ENCODE results near the gene PLA2G4F.
"Not testable (repeated sequence)": the region's sequence is repeated elsewhere in the genome, so short reads cannot be mapped to it uniquely, and the experiment has no call there.

PLA2G4F gene

DNA sequence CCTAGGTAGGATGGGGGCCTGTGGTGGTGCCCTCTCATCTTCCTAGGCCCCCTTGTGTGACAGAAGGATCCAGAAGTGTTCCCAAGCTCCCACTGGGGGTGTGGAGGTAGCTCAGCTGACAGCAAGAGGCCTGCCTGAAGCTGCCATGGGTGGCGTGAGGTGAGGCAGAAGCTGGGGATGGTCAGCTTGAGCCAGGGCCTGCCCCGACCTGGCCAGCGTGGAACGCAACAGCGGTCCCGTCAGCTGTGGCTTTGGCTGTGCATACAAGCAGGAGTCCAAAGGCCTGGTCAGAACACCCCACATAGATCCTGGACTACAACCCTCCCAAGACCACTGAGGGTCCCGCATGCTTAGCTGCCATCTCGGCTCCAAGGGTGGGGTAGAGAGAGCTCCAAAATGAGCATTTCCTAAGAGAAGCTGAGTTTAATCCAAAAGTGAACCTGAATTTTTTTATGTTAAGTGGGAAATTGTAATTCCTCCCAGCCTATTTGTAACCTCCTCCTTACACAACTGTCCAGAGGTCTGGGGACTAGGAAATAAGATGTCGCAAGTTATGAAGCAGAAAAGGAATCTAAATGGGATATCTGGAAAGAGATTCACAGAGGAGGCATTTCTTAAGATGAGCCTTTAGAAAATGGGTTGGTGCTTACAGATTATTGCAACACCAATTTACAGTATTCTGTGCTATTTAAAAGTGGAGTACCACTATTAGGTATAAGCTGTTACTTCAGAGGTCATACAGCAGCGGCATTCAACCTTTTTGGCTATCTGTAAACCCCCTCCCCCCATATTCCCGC is 52.1 kb downstream of the PLA2G4F start:
- in situ Hi-C loops (cut with MboI; ENCODE audit: low sequenced_read_pairs) = no loop called here

GRCh38 chr15:42102646-42103235 is 53.7 kb downstream of the PLA2G4F start:
- in situ Hi-C loops (cut with MboI; ENCODE audit: low sequenced_read_pairs) = no loop called here

DNA sequence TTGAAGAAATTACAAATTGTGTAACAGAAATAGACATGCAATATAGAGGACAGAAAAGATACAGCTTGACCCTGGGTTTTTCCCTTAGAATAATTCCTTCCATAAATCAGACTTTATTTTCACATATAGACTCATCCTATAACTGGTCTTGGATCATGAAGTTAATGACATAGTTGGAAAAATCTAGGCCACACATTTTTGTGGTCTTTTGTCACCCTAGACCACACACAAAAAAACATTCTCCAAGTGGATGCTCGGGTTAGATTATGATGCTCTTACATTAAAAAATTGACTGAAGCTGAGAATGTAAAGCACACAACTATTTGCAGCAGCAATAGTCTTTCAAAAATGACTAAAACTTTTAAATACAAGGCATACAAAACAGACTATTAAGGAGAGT is 54.6 kb downstream of the PLA2G4F start:
- in situ Hi-C loops (cut with MboI; ENCODE audit: low sequenced_read_pairs) = no loop called here

- in situ Hi-C loops (cut with MboI; ENCODE audit: low sequenced_read_pairs) = no loop called here
These were observed 56.2 kb downstream of the PLA2G4F start for GRCh38 chr15:42100021-42100800.

- in situ Hi-C loops (cut with MboI; ENCODE audit: low sequenced_read_pairs) = no loop called here
These were observed 59.4 kb downstream of the PLA2G4F start for GRCh38 chr15:42097018-42097417.

DNA sequence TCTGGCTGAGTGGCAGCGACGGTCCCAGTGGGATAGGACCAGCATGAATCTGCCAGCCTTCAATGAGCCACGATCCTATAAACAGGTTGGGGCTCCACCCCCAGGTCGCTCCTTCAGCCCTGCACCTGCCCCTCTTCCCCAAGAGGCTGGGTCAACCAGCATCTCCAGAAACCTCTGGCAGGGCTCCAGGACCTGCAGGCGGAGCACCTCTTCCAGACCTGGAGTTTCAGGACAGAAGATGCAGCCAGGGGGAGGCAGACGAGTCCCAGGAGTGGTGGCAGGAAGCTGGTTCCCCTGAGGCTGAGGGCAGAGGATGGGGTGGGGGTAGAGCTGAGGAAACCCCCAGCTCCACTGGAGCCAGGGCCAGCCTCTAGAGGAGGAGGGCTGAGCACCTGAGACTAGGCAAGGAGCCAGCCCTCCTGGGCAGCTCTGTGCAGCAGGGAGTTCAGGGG is 61.9 kb downstream of the PLA2G4F start, which contains the start of gene PLA2G4D:
Gene PLA2G4D, minus strand, starts transcription at position 51 of the 452 bp plus-strand sequence. CDS start 103 bp downstream, outside the sequence.
- in situ Hi-C loops (cut with MboI; ENCODE audit: low sequenced_read_pairs) = no loop called here

- in situ Hi-C loops (cut with MboI; ENCODE audit: low sequenced_read_pairs) = no loop called here
These were observed 62.5 kb downstream of the PLA2G4F start for GRCh38 chr15:42093966-42094365.

- in situ Hi-C loops (cut with MboI; ENCODE audit: low sequenced_read_pairs) = no loop called here
These were observed 63.8 kb downstream of the PLA2G4F start for GRCh38 chr15:42092398-42093318.

DNA sequence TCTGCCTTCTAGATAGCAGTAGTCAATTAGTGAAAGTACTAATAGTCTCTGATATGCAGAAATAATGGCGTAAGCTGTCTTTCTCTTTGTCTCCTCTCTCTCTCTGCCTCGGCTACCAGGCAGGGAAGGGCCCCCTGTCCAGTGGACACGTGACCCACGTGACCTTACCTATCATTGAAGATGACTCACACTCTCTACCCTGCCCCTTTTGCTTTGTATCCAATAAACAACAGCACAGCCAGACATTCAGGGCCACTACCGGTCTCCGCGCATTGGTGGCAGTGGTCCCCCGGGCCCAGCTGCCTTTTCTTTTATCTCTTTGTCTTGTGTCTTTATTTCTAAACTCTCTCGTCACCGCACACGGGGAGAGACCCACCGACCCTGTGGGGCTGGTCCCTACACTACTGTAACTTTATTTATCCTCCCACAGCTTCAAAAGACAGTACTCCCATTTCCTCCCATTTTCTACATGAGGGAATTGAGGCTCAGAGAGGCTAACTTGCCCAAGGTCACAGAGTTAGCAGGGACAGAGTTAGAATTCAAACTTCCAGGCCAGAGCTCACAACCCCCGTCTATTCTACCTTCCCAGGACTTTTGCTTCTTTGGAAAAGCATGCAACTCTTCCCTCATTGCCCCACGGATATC is 64.6 kb downstream of the PLA2G4F start:
- in situ Hi-C loops (cut with MboI; ENCODE audit: low sequenced_read_pairs) = not testable (repeated sequence)

DNA sequence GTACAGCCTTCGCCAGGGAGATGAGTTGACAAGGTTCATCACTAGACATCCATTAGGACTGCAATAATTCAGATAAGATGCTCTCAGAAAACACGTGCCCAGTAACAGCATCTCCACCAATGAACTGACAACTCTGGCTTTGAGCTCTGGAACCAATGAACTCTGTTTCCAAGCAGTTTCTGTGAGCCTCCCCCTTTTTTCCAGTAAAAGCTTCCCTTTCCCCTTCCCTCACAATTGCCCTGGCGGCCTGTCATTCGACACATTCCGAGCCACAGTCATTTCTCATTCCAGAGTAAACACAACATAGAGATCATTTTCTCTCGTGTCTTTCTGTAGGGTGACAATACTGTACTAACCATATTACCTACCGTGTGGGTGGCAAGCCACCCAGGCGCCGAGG is 65.7 kb downstream of the PLA2G4F start:
- in situ Hi-C loops (cut with MboI; ENCODE audit: low sequenced_read_pairs) = no loop called here

DNA sequence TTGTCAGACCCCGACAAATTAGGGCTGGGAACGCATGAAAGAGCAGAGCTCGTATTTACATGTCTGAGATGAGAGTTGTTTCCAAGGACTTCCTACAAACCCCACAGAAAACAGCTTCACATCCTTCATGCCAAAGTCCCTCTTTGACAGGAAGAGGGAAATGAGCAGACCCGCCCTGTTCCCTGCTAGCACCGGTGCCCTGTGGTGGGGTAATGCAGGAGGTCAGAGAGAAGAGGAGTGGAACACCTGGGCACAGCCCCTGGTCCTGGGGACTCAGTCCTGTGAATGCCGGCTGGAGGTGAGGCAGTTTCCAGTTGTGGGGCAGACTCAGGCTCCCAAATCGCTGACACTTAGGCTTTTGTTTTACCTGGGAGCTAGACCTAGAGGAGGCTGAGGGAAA is 66.1 kb downstream of the PLA2G4F start:
- in situ Hi-C loops (cut with MboI; ENCODE audit: low sequenced_read_pairs) = no loop called here

DNA sequence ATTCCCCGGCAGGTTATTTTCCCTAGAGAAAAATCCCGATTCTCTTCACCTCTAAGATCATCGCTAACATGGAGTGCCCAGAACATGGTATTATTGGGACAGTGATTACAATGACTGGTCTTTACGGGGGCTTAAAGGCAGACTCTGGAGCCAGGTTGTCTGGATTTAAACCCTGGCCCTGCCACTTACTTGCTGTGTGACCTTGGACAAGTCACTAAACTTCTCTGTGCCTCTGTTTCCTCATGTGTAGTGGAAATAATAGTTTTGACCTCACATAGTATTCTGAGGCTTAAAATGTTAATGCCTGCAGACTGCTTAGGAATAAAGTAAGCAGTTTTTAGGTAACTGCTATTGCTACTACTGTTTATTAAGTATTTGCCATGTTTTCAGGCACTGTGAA is 66.5 kb downstream of the PLA2G4F start:
- in situ Hi-C loops (cut with MboI; ENCODE audit: low sequenced_read_pairs) = no loop called here
